Stimulated activated CD4-positive, alpha-beta T cell treated with anti-CD3 and anti-CD28 coated beads, Interleukin-15, amount 100 ng/mL, for 24 hours (primary cell): ENCODE data around the gene IZUMO4.
"Not testable (repeated sequence)": the region's sequence is repeated elsewhere in the genome, so short reads cannot be mapped to it uniquely, and the experiment has no call there.

Source experiments
- DNase-seq: peaks from one replicate; pipeline ENCODE4 v3.0.0-alpha.2; 2020

IZUMO4 gene

DNA sequence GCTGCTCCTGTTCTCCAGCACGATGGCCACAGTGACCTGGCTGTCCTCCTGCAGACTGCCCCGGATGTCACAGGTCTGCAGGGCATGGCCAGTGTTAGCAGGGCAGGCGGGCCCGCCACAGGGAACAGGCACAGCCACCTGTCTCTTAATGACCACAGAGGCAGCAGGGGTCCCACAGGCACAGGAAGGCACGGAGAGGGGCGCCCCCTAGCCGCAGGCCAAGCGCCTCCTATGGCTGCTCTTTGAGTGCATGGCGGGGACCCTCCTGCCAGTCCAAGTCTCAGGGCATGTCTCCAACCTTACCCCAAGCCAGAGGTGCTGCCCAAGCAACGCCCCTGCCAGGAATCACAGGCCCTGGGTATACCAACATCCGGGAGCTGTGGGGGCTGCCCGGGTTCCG, 14.1 kb downstream of the IZUMO4 start:
- no peak for DNase-seq

- no peak for DNase-seq
Observed at GRCh38 chr19:2111425-2111824, 14.7 kb downstream of the IZUMO4 start.

- no peak for DNase-seq
Observed at GRCh38 chr19:2111886-2112285, 15.2 kb downstream of the IZUMO4 start.

DNA sequence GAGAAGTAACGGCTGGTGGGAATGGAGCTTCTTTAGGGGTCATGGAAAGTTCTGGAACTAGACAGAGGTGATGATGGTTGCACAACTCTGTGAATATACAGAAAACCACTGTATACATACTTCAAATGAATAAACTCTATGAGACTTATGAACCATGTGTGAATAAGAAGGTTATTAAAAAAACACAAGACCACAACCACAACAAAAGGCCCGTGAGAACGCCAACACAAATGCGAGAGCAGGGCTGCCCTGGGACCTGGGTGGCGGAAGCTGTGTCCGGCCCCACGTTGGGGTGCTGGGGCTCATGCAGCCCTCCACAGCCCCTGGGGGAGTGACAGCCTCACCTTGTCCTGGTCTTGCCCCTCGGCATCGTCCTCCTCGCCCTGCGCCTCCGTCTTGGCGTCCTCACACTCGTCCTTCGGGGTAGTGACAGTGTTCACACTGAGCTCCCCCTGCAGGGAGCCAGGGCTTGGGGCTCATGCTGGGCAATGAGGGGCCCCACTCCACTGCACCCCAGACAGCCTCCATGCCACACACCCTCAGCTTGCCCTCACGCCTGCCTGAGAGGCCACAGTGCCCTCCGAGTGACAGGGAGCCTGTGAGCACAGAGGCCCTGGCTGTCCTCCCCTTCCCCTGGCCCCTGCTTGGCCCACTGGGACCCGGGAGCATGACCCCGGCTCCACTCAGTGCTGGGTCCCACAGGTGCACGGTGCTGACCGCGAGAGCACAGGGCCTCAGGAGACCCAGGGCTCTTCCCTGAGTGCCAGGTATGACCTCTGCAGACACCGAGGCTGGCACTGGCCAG, 16.0 kb downstream of the IZUMO4 start:
- DNase-seq: no peak

DNA sequence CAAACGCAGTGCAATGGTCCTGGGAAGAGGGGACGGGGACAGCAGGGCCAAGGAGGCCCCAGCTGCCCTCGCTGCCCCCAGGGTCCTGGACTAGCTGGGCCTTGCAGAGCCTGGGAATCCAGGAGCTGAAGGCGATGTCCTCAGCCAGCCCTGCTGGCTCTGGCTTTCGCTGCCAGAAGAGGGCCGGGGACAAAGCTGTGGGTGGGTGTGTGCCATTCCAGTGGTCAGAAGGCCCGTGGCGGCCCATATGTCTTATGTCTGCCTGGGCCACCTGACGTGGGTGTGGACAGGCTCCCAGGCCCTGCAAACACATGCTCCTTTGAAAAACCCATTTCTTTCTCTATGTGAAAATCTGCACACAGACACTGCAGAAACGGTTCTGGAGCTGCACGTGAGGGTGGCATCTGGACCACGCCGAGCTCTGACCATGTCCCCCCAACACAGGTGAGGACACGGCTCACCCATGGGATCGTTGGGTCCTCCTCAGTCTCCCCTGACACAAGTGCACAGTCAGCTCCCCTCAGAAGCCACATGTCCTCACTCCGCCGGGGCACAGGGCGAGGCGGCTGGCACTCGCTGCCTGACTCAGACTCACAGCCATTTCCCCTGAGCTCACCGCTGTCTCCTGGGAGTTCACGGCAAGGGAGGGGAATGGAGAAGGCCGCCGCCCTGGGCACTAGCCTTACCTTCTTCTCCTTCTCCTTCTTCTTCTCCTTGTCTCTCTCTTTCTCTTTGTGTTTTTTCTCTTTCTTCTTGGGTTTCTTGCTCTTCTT, 16.9 kb downstream of the IZUMO4 start:
- DNase-seq: no peak

- no peak for DNase-seq
Observed at GRCh38 chr19:2114218-2114617, 17.5 kb downstream of the IZUMO4 start.

- no peak for DNase-seq
Observed at GRCh38 chr19:2114821-2115220, 18.1 kb downstream of the IZUMO4 start.

GRCh38 chr19:2115324-2115723, 18.6 kb downstream of the IZUMO4 start:
- DNase-seq: no peak

- no peak for DNase-seq
Observed at GRCh38 chr19:2115911-2116426, 19.3 kb downstream of the IZUMO4 start.

DNA sequence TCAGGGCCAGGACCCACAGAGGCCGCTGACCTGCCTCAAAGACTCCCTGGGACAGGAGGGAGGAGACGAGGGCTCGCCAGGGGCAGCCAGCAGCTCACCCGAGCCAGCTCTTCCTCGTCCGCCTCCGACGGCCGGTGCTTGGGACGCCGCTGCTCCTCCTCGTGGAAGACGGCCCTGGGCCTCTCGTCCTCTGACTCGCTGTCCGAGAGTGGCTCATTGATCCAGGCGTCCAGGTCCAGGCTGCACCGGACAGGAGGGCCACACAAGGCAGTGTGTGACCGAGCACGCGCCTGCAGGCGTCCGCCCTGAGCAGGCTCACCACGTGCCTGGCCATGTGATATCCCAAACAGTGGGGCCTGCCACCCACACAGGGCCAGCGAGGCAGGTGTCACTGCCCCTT, 19.8 kb downstream of the IZUMO4 start:
- no peak for DNase-seq

DNA sequence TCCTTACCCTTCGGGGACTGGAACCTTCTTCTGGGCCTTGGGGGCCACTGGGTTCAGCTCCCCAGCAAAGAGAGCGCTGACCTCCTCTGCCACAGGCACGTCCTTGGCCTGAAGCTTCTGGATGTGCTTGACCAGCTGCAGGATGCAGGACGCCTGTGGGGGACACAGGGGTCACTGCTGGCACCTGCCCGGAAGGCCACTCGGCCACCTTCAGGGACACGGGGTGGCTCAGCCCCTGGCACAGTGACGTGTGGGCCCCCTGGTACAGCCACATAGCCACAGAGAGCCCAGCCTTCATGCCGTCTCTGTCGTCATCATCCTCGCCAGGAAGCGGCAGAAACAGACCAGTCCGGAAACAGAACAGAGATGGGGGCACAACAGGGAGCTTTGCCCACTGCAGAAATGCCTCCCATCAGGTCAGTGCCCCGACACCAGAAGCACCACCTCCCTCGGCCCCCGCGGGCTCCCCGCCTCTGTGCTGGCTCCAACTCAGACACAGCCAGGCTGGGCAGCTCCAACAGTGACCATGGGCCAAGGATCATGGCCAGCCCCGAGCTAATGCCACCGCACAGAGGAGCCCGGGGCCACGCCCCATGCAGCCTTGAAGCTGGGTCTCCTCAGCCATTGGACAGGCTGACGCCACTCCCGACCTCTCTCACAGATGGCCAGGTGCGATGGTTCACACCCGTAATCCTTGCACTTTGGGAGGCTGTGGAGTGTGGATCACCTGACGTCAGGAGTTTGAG, 20.7 kb downstream of the IZUMO4 start:
- no peak for DNase-seq

GRCh38 chr19:2118438-2118837, 21.7 kb downstream of the IZUMO4 start:
- no peak for DNase-seq

DNA sequence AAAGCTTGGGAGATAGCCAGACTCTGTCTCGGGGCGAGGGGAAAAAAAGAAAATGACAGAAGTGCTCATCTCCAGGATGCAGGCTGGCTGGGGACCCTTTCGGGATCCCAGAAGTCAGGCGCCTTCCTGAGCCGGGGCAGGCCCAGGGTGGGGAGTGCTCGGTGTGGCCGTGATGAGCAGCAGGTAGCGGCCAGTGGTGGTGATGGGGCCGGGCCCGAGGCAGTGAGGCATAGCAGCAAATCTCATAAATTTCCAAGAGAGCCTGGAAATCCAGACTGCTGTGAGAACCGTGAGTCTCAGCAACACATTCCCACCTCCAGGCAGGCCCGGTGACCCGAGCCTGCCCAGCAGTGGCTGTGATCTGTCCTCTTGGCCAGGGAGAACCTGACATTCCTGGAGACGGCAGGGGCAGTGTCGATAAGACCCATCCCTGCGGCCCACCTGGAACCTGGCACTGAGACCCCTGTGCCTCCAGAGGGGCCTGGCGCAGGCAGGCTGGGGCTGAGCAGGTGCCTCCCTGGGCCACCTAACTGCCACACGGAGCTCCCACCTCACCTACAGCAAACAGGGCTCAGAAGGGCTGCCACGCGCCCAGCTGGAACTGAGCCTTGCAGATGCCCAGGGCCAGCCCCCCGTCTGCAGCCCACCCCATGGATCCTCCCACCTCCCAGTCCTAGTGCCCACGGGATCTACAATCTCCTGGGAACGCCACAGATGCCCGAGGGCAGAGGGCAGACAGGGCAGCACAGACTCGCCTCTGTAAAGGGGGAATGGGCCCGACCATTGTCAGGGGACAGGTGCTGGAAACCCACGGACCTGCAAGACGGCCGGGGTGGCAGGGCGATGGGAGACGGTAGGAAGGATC, 23.4 kb downstream of the IZUMO4 start:
- no peak for DNase-seq

- no peak for DNase-seq
Observed at GRCh38 chr19:2120821-2121220, 24.1 kb downstream of the IZUMO4 start.

- no peak for DNase-seq
Observed at GRCh38 chr19:2121416-2122051, 24.8 kb downstream of the IZUMO4 start.

- no peak for DNase-seq
Observed at GRCh38 chr19:2122251-2122650, 25.5 kb downstream of the IZUMO4 start.

DNA sequence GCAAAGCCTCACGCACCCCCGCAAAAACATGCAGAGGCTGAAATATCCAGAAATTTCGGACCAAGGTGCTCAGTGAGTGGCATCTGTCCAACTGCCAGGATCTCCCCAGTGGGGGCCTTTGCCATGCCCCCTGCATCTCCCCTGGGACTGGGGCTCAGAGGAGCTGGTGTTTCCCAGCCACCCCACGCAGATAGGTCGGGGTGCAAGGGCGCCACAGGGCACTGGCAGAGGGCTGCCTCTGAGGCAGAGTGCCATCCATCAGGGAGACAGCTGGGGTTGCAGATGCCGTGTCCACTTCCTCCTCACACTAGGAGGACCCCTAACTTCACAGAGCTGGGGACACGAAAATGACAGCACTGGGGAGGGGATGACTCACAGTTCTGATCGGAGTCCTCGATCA, 26.3 kb downstream of the IZUMO4 start:
- DNase-seq: no peak

DNA sequence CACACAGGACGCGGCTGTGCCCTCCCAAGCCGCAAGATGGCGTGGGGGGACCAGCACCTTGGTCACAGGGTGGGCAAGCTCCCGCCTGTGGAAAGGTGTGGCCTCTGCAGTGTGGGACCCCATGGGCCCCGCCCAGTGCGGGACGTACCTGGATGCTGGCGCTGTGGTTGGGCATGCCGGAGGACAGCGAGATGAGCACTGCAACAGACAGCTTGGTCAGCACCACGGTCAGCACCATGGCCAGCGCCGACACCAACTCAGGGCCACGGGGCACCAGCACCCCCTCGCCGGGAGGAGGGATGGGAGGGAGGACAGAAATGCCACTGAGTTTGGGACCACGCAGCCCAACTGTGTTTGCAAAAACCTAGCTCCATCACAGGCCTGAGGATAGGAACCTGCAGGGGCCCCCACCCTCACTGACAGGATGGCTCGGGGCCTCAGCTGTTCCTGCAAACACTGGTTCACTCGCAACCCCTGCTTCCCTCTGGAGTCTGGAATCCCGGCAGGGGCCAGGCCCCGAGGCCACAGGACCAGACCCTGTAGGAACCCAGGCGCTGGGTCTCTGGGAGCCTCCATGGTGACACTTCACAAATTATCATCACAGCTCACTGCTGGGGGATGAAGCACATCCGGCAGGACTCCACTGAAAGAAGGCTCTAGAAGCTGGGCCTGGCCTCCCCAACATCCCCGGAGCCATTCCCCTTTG, 27.1 kb downstream of the IZUMO4 start:
- no peak for DNase-seq

DNA sequence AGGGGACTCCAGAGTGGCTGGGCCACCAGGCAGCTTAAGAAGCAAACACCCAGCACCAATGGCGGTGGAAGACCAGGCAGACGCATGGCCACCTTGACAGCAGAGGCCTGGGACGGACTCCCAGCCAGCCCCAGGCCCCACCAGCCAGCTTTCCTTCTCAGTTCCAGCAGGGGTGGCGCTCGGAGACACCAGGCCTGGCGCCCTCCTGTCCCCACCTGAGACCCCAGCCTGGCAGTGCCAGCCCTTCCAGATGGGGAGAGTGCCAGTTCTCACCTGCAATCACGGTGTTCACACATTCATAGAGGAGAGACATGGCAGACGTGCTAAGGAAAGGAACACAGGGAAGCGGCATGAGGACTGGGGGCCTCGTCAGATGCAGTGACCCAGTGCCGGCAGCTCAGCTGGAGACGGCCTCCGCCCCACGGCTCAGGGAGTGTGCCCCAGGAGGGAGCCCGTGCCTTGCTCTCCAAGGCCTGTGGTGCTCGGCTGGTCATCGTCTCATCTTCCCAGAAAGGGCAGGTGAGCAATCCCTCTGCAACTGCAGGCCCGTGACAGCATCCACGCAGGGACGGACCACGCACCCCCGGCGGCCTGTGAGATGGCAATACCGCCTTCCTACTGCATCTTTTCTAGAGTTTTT, 30.3 kb downstream of the IZUMO4 start:
- DNase-seq: no peak

- DNase-seq: no peak
Observed at GRCh38 chr19:2127758-2128157, 31.0 kb downstream of the IZUMO4 start.

DNA sequence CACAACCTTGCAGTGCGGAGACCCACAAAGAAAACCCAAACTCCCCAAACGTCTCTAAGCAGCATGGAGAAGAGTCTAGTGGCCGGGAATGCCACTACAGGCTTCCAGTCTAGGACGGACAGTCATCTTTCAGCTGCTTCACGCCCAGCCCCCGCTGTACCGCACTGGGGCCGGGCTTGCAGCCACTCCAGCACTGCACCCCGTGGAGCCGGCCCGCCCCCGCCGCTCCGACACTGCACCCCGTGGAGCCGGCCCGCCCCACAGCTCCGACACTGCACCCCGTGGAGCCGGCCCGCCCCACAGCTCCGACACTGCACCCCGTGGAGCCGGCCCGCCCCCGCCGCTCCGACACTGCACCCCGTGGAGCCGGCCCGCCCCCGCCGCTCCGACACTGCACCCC, 31.5 kb downstream of the IZUMO4 start:
- not testable (repeated sequence) for DNase-seq
